C4-2B (cell line): ENCODE measurements around the gene KCNK1.
"Not testable (repeated sequence)": the region's sequence is repeated elsewhere in the genome, so short reads cannot be mapped to it uniquely, and the experiment has no call there.

ENCODE experiments used
- H3K27ac ChIP-seq: fragments of 450-650 bp; 2 replicates; pipeline ENCODE4 v1.5.1; 2017
- ZFX ChIP-seq: fragments of 450-650 bp; IDR thresholded peaks from 2 replicates; pipeline ENCODE4 v1.6.1; 2017
- TF ChIP-seq, protein P1 (sequence below): fragments of 450-650 bp; conservative IDR thresholded peaks from 2 replicates; pipeline ENCODE4 v1.5.1; 2017; ENCODE audit warnings: mild to moderate bottlenecking

Gene KCNK1

DNA sequence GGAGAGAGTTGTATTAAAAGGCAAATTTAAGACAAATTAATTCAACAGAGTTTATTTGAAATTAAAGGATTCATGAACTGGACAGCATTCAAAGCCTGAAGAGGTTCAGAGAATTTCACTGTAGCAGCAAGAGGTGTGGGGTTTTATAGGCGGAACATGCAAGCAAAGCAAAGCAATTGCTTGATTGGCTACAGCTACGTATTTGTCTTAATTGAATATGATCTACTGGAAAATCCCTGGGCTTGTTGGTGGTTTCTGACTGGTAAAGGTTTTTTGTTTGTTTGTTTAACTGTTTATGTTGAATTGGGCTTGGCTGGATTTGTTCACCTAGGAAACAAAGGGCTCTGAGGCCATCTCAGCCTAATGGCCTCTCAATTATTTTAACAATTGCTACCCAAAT lies 61.5 kb downstream of the KCNK1 start:
- TF ChIP-seq, protein P1, sequence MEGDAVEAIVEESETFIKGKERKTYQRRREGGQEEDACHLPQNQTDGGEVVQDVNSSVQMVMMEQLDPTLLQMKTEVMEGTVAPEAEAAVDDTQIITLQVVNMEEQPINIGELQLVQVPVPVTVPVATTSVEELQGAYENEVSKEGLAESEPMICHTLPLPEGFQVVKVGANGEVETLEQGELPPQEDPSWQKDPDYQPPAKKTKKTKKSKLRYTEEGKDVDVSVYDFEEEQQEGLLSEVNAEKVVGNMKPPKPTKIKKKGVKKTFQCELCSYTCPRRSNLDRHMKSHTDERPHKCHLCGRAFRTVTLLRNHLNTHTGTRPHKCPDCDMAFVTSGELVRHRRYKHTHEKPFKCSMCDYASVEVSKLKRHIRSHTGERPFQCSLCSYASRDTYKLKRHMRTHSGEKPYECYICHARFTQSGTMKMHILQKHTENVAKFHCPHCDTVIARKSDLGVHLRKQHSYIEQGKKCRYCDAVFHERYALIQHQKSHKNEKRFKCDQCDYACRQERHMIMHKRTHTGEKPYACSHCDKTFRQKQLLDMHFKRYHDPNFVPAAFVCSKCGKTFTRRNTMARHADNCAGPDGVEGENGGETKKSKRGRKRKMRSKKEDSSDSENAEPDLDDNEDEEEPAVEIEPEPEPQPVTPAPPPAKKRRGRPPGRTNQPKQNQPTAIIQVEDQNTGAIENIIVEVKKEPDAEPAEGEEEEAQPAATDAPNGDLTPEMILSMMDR: no peak
- TF ChIP-seq ZFX: no peak
- H3K27ac ChIP-seq: no peak overlapping the region

DNA sequence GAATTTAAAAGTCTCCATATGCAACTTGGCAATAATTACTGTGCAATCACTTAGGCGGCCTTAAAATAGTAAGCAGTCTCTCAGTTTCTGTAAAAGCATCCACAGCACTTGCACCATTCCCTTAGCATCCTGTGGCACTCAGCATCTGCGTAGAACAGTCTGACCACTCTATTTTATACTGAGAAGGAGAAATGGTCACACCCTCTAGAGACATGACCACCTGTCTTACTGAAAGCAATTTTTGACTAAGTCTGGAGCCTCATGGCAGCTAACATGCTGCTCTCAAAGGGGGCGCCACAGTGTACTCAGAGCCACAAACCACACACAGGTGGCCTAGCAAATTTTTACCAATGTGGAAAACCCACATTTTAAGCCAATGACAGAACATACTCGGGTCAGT lies 62.0 kb downstream of the KCNK1 start:
- TF ChIP-seq, protein P1: no peak; the same call in 1 of the 2 replicates
- no peak for TF ChIP-seq ZFX
- H3K27ac ChIP-seq: no peak overlapping the region

DNA sequence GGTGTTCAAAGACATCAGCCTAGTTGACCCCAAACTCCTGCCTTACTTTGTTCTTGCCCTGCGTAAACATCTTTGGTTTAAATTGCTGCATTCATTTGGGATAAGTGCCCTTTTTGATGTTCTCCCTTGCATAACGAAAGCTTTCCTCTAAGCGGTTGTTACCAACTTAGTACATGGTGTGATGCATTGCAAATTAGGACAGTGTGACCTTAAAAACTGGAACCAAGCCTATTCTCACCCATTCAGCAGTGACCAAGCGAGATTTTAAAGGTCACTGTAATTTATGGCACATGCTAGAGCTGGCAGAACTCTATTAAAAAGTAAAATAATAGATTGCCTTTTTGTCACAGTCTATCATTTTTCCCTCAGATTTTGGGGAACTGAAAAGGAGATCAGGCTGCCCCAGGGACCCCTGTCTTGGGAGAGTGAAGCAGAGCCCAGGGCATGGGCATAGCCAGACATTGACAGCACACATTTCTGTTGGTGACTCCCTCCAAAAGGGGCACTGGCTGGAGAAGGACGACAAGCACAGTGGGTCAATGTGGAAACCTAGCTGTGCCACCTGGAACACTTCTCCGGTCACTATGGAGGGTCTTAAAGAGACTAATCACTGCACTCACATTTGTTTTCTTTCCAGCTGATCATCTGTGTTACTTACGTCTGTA lies 63.9 kb downstream of the KCNK1 start:
- no peak overlapping the region for H3K27ac ChIP-seq
- TF ChIP-seq, protein P1: no peak
- TF ChIP-seq ZFX: no peak

DNA sequence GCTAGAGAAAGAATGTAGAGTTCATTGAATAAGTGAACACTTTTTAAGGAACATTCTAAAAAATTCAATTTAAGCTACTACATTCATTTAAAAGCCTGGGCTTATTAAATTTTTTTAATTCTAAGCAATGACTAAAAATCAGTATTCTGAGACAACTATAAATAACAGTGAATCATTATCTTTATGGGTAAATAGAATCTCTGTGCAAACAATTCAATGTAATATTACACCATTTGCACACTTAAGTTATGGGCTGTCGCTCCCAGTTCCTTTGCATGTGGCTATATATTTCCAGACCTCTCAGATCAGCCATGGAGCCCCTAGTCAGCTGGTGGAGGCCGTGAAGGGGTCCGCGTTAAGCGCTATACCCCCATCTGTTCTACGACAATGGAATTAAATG lies 65.1 kb downstream of the KCNK1 start:
- peak overlapping the region; percentile 32; the same call in 1 of the 2 replicates for H3K27ac ChIP-seq
- no peak for TF ChIP-seq ZFX
- TF ChIP-seq, protein P1: no peak

DNA sequence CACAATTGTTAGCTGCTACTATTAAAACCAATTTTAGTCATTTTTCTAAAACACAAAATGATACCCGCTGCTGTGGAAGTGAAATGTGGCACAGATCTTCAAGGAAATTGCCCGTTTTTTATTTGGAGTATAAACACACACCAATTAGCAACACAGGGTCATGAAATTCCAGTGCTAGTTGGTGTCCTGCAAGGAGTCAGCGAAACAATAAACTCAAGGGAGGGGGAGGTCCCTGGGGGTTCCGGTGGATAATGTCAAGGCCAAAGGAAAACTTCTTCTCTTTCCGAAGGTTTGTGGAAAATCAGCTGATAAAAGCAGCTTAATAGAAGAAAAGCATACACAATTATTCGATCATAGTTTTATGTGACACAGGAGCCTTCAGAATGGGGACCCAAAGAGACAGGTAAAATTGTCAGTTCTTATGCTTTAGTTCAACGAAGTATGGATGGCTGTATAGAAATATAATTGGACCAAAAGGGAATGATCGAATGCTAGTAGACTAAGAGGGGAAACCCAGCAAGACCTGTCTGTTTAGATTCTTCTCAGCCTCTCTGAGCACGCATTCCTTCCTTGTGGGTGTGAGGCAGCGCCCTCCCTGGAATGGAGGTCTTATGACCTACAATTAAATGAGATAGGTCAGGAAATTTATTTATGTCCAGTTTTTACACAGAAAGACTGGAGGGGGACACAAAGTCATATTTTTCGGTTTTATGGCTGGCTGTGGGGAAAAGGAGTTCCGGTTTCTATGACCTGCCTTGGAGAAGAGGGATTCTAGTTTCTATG lies 65.9 kb downstream of the KCNK1 start:
- TF ChIP-seq ZFX: no peak
- TF ChIP-seq, protein P1: 0 out of 2 replicates have a peak, but pooled peaks have one; percentile 14

DNA sequence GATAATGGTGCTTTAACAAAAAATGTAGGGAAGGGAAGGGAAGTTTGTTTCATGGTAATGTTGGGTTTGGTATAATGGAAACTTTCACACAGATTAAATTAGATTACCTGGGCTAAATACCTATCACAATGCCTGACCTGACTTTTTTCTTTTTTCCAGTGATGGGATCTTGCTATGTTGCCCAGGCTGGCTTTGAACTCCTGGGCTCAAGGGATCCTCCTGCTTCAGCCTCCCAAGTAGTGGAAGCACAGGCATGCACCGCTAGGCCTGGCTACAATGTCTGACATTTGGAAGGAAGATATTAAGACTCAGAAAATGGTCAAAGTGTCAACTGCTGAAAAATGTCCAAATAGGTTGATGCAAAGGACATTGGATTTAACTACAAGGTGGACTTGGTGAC lies 67.4 kb downstream of the KCNK1 start:
- TF ChIP-seq, protein P1: no peak
- no peak for TF ChIP-seq ZFX
- no peak overlapping the region for H3K27ac ChIP-seq

More for the DNA sequence above, 65.9 kb downstream of the KCNK1 start:
- peak overlapping the region; percentile 32; the same call in 1 of the 2 replicates for H3K27ac ChIP-seq

DNA sequence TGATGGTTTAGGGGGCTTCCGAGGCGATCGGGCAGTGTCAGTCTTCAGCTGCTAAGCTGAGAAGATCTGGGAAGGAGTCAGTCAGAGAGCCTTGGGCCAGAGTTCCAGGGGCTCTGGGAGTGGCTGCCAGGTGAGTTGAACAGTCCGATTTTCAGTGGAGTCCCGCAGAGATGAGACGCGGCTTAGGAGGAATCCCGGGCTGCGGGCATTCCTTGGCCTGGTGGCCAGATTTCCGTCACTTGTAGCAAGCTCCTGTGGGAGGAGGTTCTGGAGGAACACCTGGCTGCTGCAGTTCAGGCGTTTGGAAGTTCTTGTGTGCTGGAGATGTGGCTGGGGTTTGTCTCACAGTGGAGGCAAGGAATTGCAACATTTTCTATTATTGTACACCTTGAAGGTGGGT lies 72.7 kb downstream of the KCNK1 start:
- H3K27ac ChIP-seq: not testable (repeated sequence)
